ENCODE measurements around the gene ZSWIM6.

ZSWIM6 gene

DNA sequence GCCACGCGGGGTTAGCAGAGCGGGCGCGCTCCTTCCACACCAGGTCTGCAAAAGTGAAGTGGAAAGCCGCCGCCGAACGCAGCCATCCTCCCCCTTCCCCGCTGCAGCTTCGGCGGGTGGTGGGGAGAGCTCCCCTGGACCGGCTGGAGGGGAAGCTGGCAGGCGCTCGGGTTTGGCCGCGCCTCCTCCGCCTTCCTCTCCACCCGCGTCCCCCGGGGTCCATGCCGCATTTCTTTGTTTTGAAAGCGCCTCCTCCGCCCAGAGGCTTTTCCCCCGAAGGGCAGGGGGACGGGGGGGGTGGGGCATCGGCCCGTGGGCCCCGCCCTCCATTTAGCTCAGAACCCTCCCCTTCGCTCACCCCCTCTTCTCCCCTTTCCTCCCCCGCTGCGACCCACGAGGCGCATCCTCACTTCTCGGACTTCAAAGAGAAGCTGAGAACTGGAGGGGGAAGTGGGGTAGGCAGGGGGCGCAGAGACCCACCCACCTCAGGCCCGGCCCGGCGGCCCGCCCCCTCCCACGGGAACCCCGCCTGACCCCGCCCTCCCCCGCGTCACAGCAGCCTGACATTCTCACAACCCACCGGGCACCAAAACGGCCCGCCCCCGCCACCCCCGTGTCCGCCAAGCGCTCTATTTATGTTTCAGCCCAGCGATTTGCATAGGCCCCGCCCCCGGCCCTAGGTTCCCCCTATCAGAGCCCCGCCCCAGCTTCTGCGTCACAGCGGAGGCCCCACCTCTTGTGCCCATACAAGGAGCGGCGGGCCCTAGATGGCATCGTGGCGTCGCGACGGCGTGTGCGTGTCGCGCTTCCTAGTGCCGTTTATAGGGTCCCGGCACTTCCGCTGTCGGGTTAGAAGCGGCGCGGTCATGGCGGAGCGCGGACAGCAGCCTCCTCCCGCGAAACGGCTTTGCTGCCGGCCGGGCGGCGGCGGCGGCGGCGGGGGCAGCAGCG lies at the start of gene ZSWIM6:
Gene ZSWIM6 (plus strand): TSS at position 852 of the 951 bp plus-strand sequence. CDS start 15 bp downstream, at position 867.
- DNase-seq (ENCODE audit: low read depth in 2 of 2), result peak; percentile 99

GRCh38 chr5:61283471-61283870 lies 48.6 kb upstream of the ZSWIM6 start:
- no peak for DNase-seq (ENCODE audit: low read depth in 2 of 2)

DNA sequence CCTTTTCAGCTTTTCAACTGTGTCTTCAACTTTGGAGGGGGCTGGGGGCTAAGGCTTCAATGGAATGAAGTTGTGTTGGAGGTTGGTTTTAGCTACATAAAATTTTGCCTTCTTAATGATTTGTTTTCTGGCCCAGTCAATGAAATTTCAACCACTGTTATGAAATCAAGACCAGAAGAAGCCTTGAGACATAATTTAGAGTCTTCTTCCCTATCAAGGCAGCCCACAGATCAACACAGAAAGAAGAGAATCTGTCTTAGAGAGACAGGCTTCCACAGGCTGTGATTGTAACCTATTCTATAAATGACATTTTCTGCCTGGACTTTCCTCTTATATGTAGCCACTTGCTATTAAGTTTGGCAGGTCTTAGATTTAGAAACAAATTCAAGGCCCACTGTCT lies 46.5 kb upstream of the ZSWIM6 start:
- no peak for DNase-seq (ENCODE audit: low read depth in 2 of 2)

GRCh38 chr5:61286446-61287132 lies 45.5 kb upstream of the ZSWIM6 start:
- peak in 1 of 2 experiments; percentile 49 for DNase-seq (ENCODE audit: low read depth in 2 of 2)

DNA sequence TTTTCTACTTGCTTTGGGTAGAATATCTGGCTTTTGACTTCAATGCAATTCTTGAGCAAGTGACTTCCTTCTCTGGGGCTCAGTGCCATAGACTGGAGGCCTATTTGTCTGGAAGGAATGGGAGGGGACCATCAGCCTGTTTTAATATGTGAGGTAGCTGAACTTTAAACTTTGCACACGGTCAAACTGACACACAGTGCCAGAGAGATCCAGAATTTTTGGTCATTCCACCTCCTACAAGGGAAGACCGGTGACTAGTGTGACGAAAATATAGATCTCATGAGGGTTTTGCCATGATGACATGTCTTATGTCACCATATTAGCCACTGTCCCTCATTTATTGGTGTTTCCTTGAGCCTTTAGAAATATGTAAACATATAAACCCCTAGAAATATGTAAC lies 44.6 kb upstream of the ZSWIM6 start:
- DNase-seq (ENCODE audit: low read depth in 2 of 2), result no peak

GRCh38 chr5:61289241-61289640 lies 42.8 kb upstream of the ZSWIM6 start:
- DNase-seq (ENCODE audit: low read depth in 2 of 2), result no peak

DNA sequence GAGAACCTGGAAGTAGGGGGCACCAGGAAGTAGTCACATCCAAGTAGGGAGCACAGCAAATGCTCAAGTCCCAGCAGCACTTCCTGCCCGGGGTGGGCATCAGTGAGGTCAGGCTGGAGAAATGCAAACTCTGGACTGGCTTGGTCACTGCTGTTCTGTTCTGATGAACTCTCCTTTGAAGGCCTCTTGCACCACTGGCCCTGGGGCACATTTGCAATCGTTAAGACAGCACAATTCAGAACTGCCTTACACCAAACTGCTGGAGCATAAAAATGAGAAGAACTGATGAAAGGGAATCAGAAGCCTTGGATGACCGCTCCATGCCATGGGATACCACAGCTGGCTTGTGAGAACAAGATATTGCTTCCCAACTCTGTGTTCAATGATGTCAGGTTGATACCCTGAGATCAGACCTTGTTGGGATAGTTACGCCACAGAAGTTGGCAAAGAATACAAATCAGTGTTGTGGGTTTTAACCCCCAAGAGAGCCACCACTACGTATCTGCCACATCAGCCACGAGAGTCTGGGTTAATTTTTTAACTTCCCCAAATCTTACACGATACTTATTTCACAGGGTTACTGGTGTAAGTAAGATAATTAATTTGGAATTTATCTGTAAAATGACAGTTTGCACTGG lies 42.3 kb upstream of the ZSWIM6 start:
- DNase-seq (ENCODE audit: low read depth in 2 of 2), result no peak

- no peak for DNase-seq (ENCODE audit: low read depth in 2 of 2)
Observed at GRCh38 chr5:61290791-61291210, 41.3 kb upstream of the ZSWIM6 start.

DNA sequence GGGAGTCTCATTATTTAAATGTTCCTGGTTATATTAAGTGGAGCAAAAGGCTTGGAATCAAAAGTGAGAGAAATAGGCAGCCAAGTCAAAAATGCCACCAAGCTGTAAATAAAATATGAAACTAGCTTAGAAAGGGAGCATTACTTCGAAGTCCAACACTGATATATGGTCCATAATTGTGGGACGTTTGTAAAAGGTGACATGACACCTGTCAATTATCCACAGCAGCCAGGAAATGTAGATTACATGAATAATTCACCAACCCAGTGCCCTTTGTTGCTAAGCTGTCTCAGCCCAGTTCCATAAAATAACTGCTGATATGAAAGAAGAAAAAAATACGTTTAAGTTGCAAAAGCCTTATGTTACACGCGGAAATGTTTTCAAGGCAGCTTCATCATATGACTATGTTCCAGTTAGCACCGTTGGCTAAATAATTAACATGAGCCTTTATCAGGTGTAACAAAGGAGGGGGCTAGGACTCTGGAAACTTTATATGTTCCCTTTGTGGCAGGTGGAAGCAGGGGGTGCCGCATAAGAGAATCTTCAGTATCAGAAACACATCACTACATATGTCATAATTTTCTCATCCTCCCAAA lies 39.9 kb upstream of the ZSWIM6 start:
- no peak for DNase-seq (ENCODE audit: low read depth in 2 of 2)

- no peak for DNase-seq (ENCODE audit: low read depth in 2 of 2)
Observed at GRCh38 chr5:61293071-61293470, 39.0 kb upstream of the ZSWIM6 start.

- DNase-seq (ENCODE audit: low read depth in 2 of 2), result no peak
Observed at GRCh38 chr5:61293873-61294272, 38.2 kb upstream of the ZSWIM6 start.

- DNase-seq (ENCODE audit: low read depth in 2 of 2), result no peak
Observed at GRCh38 chr5:61295365-61295764, 36.7 kb upstream of the ZSWIM6 start.

DNA sequence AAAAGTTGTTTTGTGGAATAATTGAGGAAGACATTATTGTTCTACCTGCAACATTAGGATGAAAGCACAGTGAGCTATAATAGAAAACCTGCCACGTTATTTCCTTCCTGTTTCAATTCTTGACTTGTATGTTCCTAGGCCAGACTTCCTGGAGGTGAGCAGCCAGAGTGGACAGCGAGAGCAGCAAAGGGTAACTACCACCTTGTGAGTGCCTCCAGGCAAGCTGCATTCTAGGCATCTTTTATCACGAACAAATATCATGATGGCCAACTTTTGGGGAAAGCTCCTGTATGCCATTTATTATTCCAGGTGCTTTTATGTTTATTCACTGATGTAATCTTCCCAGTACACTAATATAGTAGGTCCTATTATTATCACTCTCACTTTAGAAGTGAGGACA lies 34.0 kb upstream of the ZSWIM6 start:
- DNase-seq (ENCODE audit: low read depth in 2 of 2), result no peak

GRCh38 chr5:61298580-61298979 lies 33.5 kb upstream of the ZSWIM6 start:
- no peak for DNase-seq (ENCODE audit: low read depth in 2 of 2)

- DNase-seq (ENCODE audit: low read depth in 2 of 2), result no peak
Observed at GRCh38 chr5:61299261-61299681, 32.8 kb upstream of the ZSWIM6 start.

GRCh38 chr5:61301341-61302199 lies 30.5 kb upstream of the ZSWIM6 start:
- DNase-seq (ENCODE audit: low read depth in 2 of 2), result peak; percentile 96 to 97

GRCh38 chr5:61302200-61302563 lies 29.9 kb upstream of the ZSWIM6 start:
- DNase-seq (ENCODE audit: low read depth in 2 of 2), result no peak

DNA sequence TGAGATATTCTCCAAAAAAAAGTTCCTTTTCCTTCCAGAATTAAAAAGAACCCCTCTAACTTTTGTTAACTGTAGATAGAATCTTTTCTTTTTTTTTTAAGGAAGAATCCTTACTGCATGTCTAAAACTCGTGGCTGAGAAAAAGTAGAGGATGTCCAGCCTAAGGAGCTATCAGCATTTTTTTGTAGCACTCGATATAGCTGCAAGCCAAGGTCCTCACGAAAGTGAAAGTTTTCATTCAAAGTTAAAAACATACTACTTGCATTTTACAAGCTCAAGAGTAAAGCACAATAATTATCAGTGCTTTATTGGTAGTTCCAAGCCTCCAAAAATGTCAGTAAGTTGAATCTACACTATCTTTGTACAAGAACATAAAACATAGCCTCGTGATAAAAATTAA lies 28.7 kb upstream of the ZSWIM6 start:
- no peak for DNase-seq (ENCODE audit: low read depth in 2 of 2)

DNA sequence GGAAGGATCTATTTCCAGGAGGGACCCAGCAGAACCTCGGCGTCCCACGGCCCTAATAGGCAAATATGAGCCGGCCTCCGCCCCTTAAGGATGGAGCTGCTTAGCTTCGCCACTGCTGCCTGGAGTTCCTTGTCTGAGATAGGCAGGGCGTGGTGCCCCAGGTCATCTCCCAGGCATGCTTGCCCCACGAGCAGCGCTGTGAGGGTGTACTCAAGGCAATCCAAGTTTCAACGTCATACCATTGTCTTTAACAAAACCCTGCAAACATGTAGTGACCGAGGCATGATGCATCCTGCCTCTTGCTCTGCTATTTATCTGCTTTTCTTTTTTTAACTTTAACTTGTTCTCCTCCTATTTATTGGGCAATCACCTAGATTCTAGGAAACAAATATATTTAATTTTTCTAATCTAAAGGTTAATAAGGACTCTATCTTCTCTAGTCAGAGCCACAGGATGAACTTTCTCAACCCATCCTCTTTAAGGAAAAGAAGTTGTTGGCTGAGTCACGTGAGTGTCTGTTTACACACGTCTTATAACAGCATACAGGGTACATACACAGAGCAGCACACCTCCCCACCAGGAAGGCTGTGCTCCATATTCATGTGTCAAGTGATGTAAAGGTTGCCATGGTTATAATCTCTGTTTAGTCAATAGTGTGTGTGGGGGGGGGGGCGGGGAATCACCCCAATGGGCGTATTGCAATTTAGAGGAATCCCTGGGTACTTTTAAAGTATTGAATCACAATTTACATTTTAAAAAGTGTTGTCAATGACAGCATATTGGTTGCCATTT lies 27.3 kb upstream of the ZSWIM6 start:
- no peak for DNase-seq (ENCODE audit: low read depth in 2 of 2)

GRCh38 chr5:61306531-61307131 lies 25.4 kb upstream of the ZSWIM6 start:
- peak; percentile 80 to 83 for DNase-seq (ENCODE audit: low read depth in 2 of 2)

All from fibroblast of skin of left biceps (primary cell).